Stimulated activated CD8-positive, alpha-beta memory T cell treated with anti-CD3 and anti-CD28 coated beads, Interleukin-2, amount 100 ng/mL, for 1 hour (primary cell): ENCODE results near the gene HYOU1.
"Not testable (repeated sequence)": the region's sequence is repeated elsewhere in the genome, so short reads cannot be mapped to it uniquely, and the experiment has no call there.

Experiments
- DNase-seq, 2 donors: peaks; one replicate each; pipeline ENCODE4 v3.0.0-alpha.2; 2020; ENCODE audit warnings: low read depth in 2 of 2

HYOU1 gene

DNA sequence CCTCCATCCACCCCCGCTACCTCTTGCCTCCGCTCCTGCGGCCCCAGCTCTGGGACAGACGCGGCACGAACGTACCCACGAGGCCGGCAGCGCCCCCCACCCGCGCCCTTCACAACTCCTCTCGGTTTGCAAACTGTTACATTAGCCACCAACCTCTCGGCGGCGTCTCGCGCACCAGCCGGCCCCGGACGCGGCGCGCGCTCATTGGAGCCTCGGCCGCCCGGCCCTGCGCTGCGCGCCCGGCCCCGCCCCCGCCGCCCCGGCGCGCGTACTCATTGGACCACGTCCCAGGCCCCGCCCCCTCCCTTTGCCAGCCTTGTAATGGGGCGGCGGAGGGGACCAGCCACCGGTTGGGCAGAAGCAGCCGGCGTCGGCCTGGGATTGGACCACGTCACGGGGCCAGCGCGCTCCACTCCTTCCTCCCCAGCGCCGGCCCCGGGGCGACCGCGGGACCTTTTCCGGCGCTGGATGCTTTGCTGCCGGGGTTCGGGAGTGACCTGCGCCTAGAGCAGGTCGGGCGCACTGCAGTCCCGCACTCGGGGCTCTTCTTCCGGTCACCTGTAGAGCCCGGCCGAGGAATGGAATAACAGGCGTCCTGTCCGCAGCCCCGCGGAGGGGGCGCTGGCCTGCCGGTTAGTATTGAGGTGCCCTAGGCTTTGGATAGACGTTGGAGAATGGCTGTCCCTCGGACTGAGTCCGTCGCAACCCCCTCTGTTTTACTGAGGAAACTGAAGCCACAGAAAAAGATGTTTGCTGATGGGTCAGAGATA lies at the start of gene HYOU1:
TSS of gene HYOU1 (minus strand) at position 206 of the 770 bp plus-strand sequence. CDS start 1,045 bp downstream, outside the sequence.
- peak; percentile 97 to 99 for DNase-seq

GRCh38 chr11:119103793-119104192 lies 46.8 kb upstream of the HYOU1 start:
- no peak for DNase-seq

GRCh38 chr11:119103161-119103664 lies 46.2 kb upstream of the HYOU1 start:
- DNase-seq: not testable (repeated sequence)

DNA sequence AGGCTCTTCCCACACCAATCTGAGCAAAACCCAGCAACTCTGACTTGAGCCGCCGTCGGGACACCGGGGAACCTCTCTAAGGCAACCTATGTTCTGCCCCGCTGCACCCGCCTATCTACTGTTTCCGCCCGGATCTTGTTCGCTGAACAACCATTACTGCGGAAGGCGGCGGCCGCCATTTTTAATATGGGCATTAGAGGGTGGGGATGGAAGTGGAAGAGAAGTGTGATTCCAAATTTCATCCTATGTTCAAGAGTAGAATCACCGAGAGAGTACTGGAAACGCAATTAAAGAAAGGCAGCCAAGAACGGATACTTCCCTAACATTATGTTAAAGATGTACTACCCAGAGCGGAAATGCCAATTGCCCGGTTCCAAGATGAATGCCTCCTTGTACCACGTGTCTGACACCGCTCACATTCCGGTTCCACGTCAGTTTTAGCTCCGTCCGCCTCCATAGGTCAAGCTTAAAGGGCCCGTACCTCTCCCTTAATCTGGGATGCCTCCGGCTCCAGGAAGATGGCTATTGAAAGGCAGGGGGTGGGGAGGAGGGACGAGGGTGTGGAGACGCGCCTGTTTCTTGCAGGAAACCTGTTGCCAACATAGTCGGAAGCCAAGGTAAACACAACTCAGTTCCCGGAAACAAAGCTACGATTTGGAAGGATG lies 44.9 kb upstream of the HYOU1 start, which contains the start of gene DPAGT1:
TSS of gene DPAGT1 (minus strand) at position 95 of the 665 bp plus-strand sequence. CDS start 198 bp downstream, outside the sequence.
- peak; percentile 67 to 71 for DNase-seq

GRCh38 chr11:119100994-119101758 lies 44.2 kb upstream of the HYOU1 start:
- no peak for DNase-seq

- DNase-seq: no peak
Observed at GRCh38 chr11:119100246-119100970, 43.4 kb upstream of the HYOU1 start.

- DNase-seq: no peak
Observed at GRCh38 chr11:119099711-119100110, 42.7 kb upstream of the HYOU1 start.

- peak; percentile 97 to 99 for DNase-seq
Observed at GRCh38 chr11:119095066-119095880, 38.3 kb upstream of the HYOU1 start.

DNA sequence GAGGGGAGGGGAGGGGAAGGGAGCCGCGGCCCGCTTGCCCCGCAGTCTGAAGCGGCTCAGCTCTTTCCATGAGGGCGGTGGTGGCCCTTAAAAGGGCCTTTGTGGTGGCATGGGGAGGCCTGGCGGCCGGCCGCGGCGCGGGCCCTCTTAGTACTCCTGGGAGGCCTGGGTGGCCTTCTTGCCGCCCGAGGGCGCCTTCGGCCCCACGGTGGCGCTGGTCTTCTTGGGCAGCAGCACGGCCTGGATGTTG lies 37.7 kb upstream of the HYOU1 start:
- DNase-seq: peak in 1 of 2 donors; percentile 44

DNA sequence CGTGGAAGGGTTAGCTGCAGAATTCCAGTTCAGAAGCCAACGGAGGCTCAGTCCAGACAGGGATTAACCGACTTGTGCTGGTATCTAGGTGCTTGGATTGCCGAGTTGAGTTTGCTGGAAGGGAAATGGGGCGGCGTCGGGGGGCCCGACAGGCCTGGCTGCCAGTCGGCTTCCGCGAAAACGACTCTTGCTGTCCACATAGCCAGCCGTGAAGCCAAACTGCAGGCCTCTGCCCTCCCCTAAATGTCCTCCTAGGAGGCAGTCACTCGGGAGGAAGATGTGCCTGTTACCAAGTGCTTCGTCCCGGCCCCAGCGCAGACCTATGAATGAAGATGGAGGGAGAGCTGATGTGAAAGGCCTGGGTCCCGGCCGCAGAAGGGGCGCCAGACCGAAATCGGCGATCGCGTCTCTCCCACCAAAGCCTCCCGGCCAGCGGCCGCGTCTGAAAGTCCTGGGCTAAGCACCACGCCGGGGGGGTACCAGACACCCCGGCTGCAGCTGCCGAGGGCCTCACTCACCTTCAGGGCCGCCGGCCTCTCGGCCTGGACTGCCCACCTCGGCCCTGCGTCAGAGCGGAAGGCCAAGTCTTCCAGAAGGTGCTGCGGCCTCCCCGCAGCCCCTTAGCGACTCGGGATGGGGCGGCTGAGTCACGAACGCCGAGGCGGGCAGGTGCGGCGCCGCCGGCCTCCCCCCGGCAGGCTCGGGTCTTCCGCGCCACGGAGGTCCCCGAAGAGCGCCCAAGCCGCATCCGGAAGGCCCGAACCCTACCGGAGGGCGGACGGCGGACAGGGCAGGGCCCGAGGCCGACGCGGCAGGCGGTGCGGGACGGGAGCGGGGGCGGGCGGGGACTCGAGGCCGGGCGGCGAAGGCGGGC lies 37.2 kb upstream of the HYOU1 start:
- DNase-seq: no peak

- DNase-seq: no peak
Observed at GRCh38 chr11:119092880-119093842, 36.2 kb upstream of the HYOU1 start.

- DNase-seq: no peak
Observed at GRCh38 chr11:119091966-119092879, 35.2 kb upstream of the HYOU1 start.

DNA sequence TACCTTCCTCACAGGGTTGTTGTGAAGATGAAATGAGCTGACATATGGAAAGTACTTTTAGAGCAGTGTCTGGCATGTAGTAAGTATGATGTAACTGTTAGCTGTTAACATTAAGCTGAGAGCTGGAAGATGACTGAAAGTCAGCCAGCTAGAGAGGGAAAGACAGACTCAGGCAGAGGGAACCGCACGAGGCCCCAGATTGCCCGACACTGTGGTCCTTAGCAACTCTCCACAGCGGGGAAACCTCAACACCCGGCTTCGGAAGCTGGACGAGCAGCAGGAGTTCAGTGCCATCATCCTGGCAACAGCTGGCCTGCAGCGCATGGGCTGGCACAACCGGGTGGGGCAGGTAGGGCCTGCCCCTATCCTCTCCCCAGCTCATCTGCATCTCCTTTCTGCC lies 34.2 kb upstream of the HYOU1 start:
- DNase-seq: no peak

DNA sequence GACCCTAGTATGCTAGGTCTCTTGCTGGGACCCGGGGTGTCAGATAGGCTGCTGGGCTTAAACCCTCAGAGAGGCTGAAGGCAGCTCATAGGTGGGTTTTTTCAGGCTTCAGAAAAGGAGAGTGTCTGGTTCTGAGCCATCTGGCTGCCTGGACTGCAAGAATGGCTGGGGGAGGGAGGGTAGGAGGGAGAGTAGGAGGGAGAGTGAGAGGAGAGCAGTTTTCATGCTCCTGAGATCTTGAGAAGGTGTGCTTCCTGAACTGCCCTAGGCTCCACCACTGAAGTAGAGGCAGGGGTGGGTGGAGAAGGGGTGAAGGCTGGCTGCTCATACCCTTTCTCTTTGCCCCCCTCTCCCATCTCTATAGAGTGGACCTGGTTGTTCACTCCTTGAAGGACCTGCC lies 32.3 kb upstream of the HYOU1 start:
- DNase-seq: no peak

GRCh38 chr11:119088406-119088805 lies 31.4 kb upstream of the HYOU1 start:
- no peak for DNase-seq

DNA sequence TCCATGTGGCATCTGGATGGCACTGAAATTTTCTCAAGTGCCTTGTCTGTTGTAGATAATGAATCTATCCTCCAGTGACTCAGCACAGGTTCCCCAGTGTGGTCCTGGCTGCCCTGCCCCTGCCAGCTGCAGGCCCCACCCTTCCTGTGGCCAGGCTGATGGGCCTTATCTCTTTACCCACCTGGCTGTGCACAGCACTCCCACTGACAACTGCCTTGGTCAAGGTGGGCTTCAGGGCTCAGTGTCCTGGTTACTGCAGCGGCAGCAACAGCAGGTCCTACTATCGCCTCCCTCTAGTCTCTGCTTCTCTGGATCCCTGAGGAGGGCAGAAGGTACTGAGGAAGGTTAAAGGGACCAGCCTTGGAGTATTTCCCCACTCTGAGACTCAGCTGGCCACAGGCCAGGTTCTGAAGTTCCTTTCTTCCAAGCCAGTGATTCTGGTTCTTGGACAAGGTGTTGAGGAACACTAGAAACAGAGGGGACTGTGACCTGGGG lies 30.8 kb upstream of the HYOU1 start:
- DNase-seq: no peak

GRCh38 chr11:119087123-119087522 lies 30.1 kb upstream of the HYOU1 start:
- DNase-seq: no peak
